Neuronal stem cell (in vitro differentiated cells): Measurements from ENCODE around the gene CAMK2N1.
A peak's percentile ranks its signal among the peaks of the same experiment; 100 is the strongest.

Source experiments
- DNase-seq: peaks from one replicate; pipeline ENCODE4 v3.0.0-alpha.2; 2013; ENCODE audit warnings: low spot score
- H2AFZ ChIP-seq: one replicate; pipeline ENCODE4 v1.6.1; 2013; ENCODE audit warnings: mild to moderate bottlenecking, low read length, inconsistent platforms
- H2AK5ac ChIP-seq: 2 replicates; pipeline ENCODE4 v1.6.1; 2013; ENCODE audit warnings: low read depth, mild to moderate bottlenecking, inconsistent platforms, low read length, moderate library complexity, mixed read lengths
- H2BK120ac ChIP-seq: 2 replicates; pipeline ENCODE4 v1.6.1; 2013; ENCODE audit warnings: low read depth, mild to moderate bottlenecking, inconsistent platforms, low read length, moderate library complexity, mixed read lengths
- H2BK12ac ChIP-seq: one replicate; pipeline ENCODE4 v1.6.1; 2013; ENCODE audit warnings: low read length, inconsistent platforms
- H2BK15ac ChIP-seq: 2 replicates; pipeline ENCODE4 v1.6.1; 2013; ENCODE audit warnings: mild to moderate bottlenecking, low read length, inconsistent platforms, mixed read lengths
- H2BK5ac ChIP-seq: one replicate; pipeline ENCODE4 v1.6.1; 2013; ENCODE audit warnings: inconsistent platforms, mild to moderate bottlenecking, low read length, moderate library complexity
- H3K14ac ChIP-seq: one replicate; pipeline ENCODE4 v1.6.1; 2013; ENCODE audit warnings: low read length, inconsistent platforms
- H3K18ac ChIP-seq: 2 replicates; pipeline ENCODE4 v1.6.1; 2013; ENCODE audit warnings: low read length, inconsistent platforms
- H3K23ac ChIP-seq: 2 replicates; pipeline ENCODE4 v1.6.1; 2013; ENCODE audit warnings: low read depth, mild to moderate bottlenecking, mixed read lengths, low read length, inconsistent platforms; ENCODE audit not compliant: poor library complexity
- H3K27ac ChIP-seq: replicated peaks from 3 replicates; pipeline ENCODE4 v1.5.1; 2013; ENCODE audit warnings: low read length, inconsistent platforms
- H3K27me3 ChIP-seq, 3 experiments: 2 replicates each; pipeline ENCODE4 v1.6.1; 2013; ENCODE audit warnings: low read length in 3 of 3, mild to moderate bottlenecking in 2 of 3, inconsistent platforms in 1 of 3, low read depth in 1 of 3, mixed read lengths in 1 of 3, moderate library complexity in 1 of 3; ENCODE audit not compliant: control insufficient read depth in 3 of 3, insufficient read depth in 3 of 3
- H3K36me3 ChIP-seq, 2 donors: replicated peaks in 1 of 2; 2 replicates each; pipeline ENCODE4 v1.6.1; 2013; ENCODE audit warnings: low read length in 2 of 2; ENCODE audit not compliant: control insufficient read depth in 2 of 2, insufficient read depth in 2 of 2
- H3K4ac ChIP-seq: 2 replicates; pipeline ENCODE4 v1.6.1; 2013; ENCODE audit warnings: inconsistent platforms, mild to moderate bottlenecking, low read length, moderate library complexity
- H3K4me1 ChIP-seq, 2 donors: 1 replicate in 1 of 2; 2 replicates in 1 of 2; pipeline ENCODE4 v1.6.1; 2013; ENCODE audit warnings: low read length in 2 of 2, low read depth in 1 of 2; ENCODE audit not compliant: control insufficient read depth in 2 of 2, insufficient read depth in 1 of 2
- H3K4me2 ChIP-seq: one replicate; pipeline ENCODE4 v1.6.1; 2013; ENCODE audit warnings: mild to moderate bottlenecking, low read length, inconsistent platforms; ENCODE audit not compliant: insufficient read depth, poor library complexity, severe bottlenecking
- H3K4me3 ChIP-seq, 2 donors: 2 replicates each; pipeline ENCODE4 v1.5.1; 2013; ENCODE audit warnings: low read length in 2 of 2, mild to moderate bottlenecking in 2 of 2, inconsistent platforms in 1 of 2, moderate library complexity in 1 of 2
- H3K79me1 ChIP-seq: one replicate; pipeline ENCODE4 v1.6.1; 2013; ENCODE audit warnings: low read depth, mild to moderate bottlenecking, inconsistent platforms, low read length, moderate library complexity
- H3K9ac ChIP-seq: one replicate; pipeline ENCODE4 v1.6.1; 2013; ENCODE audit warnings: mild to moderate bottlenecking, low read depth, low read length, inconsistent platforms; ENCODE audit not compliant: poor library complexity
- H3K9me3 ChIP-seq, 2 donors: replicated peaks in 1 of 2; 2 replicates each; pipeline versions ENCODE3 to v1.6.1; 2013; ENCODE audit warnings: low read length in 2 of 2, mild to moderate bottlenecking in 2 of 2, inconsistent platforms in 1 of 2, low read depth in 1 of 2, mixed read lengths in 1 of 2, moderate library complexity in 1 of 2; ENCODE audit not compliant: control insufficient read depth in 2 of 2, insufficient read depth in 1 of 2
- H4K8ac ChIP-seq: one replicate; pipeline ENCODE4 v1.6.1; 2013; ENCODE audit warnings: low read depth, mild to moderate bottlenecking, inconsistent platforms, low read length, moderate library complexity
- H4K91ac ChIP-seq: one replicate; pipeline ENCODE4 v1.6.1; 2013; ENCODE audit warnings: low read length, low read depth, mild to moderate bottlenecking, inconsistent platforms; ENCODE audit not compliant: poor library complexity
- WGBS, 2 donors: extraction: QIAGEN DNeasy Blood & Tissue Kit; methylation state at CpG; one replicate each; pipeline ENCODE4 v1.1.7; 2013; ENCODE audit warnings: missing lambda C conversion rate in 2 of 2, mixed read lengths in 1 of 2; ENCODE audit not compliant: insufficient read length in 2 of 2, insufficient replicate concordance in 1 of 2; ENCODE audit errors: extremely low coverage in 2 of 2; 5-methylcytosine and 5-hydroxymethylcytosine counted together

The CAMK2N1 gene

GRCh38 chr1:20508411-20508771, 22.4 kb upstream of the CAMK2N1 start:
- Histone ChIP-seq H3K9me3 (no peaks in the 10 kb centered on the region), H3K27ac (no peak overlapping the region)
- no CpG with 5 or more reads among the region's 5 CpGs for WGBS, 2 donors

DNA sequence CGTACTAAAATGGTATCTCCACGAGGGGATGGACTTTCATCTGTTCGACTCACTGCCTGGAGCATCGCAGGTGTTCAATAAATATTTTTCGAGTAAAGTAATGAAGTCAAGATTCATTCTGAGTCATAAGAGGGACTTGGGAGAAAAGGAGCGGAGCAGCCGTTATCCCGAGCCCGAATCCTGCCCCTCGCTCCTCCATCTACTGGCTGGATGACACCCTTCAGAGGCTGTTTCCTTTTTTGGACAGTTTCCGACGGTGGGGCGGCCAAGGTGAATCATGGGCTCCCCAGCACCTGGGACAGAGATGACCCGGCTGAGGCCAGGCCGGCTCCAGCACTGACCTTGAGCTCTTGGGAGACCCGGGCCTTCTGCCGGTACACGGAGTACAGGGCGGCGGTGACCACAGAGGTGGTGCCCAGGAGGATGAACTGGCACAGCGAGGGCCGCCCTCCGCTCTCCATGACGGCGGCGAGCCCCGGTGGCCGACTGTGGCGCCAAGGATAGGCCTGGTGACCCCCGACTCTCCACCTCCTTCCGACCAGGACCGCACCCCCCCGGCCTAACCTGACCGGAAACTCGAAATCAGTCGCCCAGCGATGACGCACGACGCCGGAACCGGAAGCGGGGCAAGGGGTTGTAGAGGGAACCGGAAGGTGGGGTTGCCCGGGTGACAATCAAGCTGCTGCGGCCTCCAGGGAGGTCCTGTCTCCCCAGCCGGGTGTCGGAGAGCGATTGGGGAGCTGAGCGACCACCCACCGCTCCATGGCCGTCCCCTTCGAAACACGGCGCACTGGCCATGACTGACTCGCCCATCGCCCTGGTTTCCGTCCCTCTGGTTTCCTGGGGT, 21.8 kb upstream of the CAMK2N1 start, which contains the start of gene MUL1:
Gene MUL1 (minus strand): TSS at position 588 of the 847 bp plus-strand sequence. CDS start 127 bp downstream, at position 461.
- DNase-seq, result peak; percentile 89
- Histone ChIP-seq H3K79me1 (peaks cover 4% of the 10 kb centered on the region), H3K4me3 (peak within 1 kb of the TSS; percentile 84 to 97), H2AK5ac (peak within 1 kb of the TSS; percentile 16), H3K27ac (no peak within 1 kb of the TSS), H2AFZ (peak within 1 kb of the TSS; percentile 93), H3K36me3 (peaks cover 0 to 24% of the 10 kb centered on the region in 2 donors), H3K18ac (peak within 1 kb of the TSS; percentile 86), H3K9me3 (no peaks in the 10 kb centered on the region), H2BK12ac (no peak within 1 kb of the TSS), H4K8ac (no peak within 1 kb of the TSS), H2BK120ac (no peak within 1 kb of the TSS), H3K14ac (peak within 1 kb of the TSS; percentile 49), H3K4ac (no peak within 1 kb of the TSS), H3K27me3 (peaks cover 0 to 8% (median 7%) of the 10 kb centered on the region in 3 experiments), H3K9ac (peak within 1 kb of the TSS; percentile 89), H3K4me1 (peaks cover 0 to 3% of the 10 kb centered on the region in 2 donors), H2BK15ac (no peak within 1 kb of the TSS), H3K4me2 (peak within 1 kb of the TSS; percentile 78), H4K91ac (no peak within 1 kb of the TSS), H3K23ac (peak within 1 kb of the TSS; percentile 99), H2BK5ac (no peak within 1 kb of the TSS)
- no CpG with 5 or more reads among the region's 58 CpGs for WGBS, 2 donors

More at GRCh38 chr1:20508411-20508771, 22.4 kb upstream of the CAMK2N1 start:
- Histone ChIP-seq H3K9ac (no peak overlapping the region), H2AK5ac (no peak overlapping the region), H3K4ac (no peak overlapping the region), H3K14ac (no peak overlapping the region), H3K79me1 (peaks cover 4% of the 10 kb centered on the region), H2AFZ (peak overlapping the region; percentile 93), H2BK5ac (no peak overlapping the region), H2BK12ac (no peak overlapping the region), H3K4me3 (peak overlapping the region; percentile 84 to 97), H3K4me1 (peaks cover 0 to 3% of the 10 kb centered on the region in 2 donors), H3K27me3 (peaks cover 0 to 14% (median 10%) of the 10 kb centered on the region in 3 experiments), H3K23ac (no peak overlapping the region), H3K36me3 (peaks cover 0 to 18% of the 10 kb centered on the region in 2 donors), H2BK15ac (no peak overlapping the region), H3K18ac (peak overlapping the region; percentile 84), H2BK120ac (no peak overlapping the region), H3K4me2 (peak overlapping the region; percentile 32), H4K91ac (no peak overlapping the region), H4K8ac (no peak overlapping the region)
- DNase-seq, result no peak

GRCh38 chr1:20507248-20507563, 21.2 kb upstream of the CAMK2N1 start:
- Histone ChIP-seq H2BK12ac (no peak overlapping the region), H3K18ac (no peak overlapping the region), H3K14ac (no peak overlapping the region), H3K23ac (no peak overlapping the region), H3K36me3 (peaks cover 0 to 28% of the 10 kb centered on the region in 2 donors), H3K9me3 (no peaks in the 10 kb centered on the region), H4K91ac (no peak overlapping the region), H2BK15ac (no peak overlapping the region), H3K4me3 (peak overlapping the region; percentile 84 to 97), H2AK5ac (no peak overlapping the region), H3K4ac (no peak overlapping the region), H2BK120ac (no peak overlapping the region), H3K27me3 (peaks cover 0 to 7% (median 7%) of the 10 kb centered on the region in 3 experiments), H3K9ac (no peak overlapping the region), H3K79me1 (peaks cover 4% of the 10 kb centered on the region), H3K4me1 (peaks cover 0 to 3% of the 10 kb centered on the region in 2 donors), H4K8ac (no peak overlapping the region), H3K4me2 (peak overlapping the region; percentile 78), H2AFZ (no peak overlapping the region), H2BK5ac (no peak overlapping the region), H3K27ac (no peak overlapping the region)
- no peak for DNase-seq
- no CpG with 5 or more reads among the region's 5 CpGs for WGBS, 2 donors

- H4K91ac ChIP-seq, result no peak overlapping the region
- DNase-seq, result no peak
- peaks cover 0 to 3% of the 10 kb centered on the region in 2 donors for H3K4me1 ChIP-seq
- H3K27me3 ChIP-seq, result no peaks in the 10 kb centered on the region
- no peak overlapping the region for H2AK5ac ChIP-seq
- no peak overlapping the region for H3K9ac ChIP-seq
- no peak overlapping the region for H3K23ac ChIP-seq
- no peak overlapping the region for H3K4me3 ChIP-seq
- H3K18ac ChIP-seq, result no peak overlapping the region
- H3K14ac ChIP-seq, result no peak overlapping the region
- H3K9me3 ChIP-seq, result no peaks in the 10 kb centered on the region
- H4K8ac ChIP-seq, result no peak overlapping the region
- no peak overlapping the region for H2BK120ac ChIP-seq
- peaks cover 4% of the 10 kb centered on the region for H3K79me1 ChIP-seq
- no peak overlapping the region for H2BK5ac ChIP-seq
- H3K36me3 ChIP-seq, result peaks cover 13 to 45% of the 10 kb centered on the region in 2 donors
- H2BK15ac ChIP-seq, result no peak overlapping the region
- H2AFZ ChIP-seq, result no peak overlapping the region
- WGBS, 2 donors, result no CpG with 5 or more reads among the region's 1 CpG
- H3K4ac ChIP-seq, result no peak overlapping the region
- H3K27ac ChIP-seq, result no peak overlapping the region
- no peak overlapping the region for H3K4me2 ChIP-seq
- no peak overlapping the region for H2BK12ac ChIP-seq
These were observed 19.5 kb upstream of the CAMK2N1 start for GRCh38 chr1:20505488-20505887.
